Left forelimb (tissue), 1 donor: ENCODE data around the gene THAP4.
"Not testable (repeated sequence)": the region's sequence is repeated elsewhere in the genome, so short reads cannot be mapped to it uniquely, and the experiment has no call there.

ENCODE experiments used
- DNase-seq: peaks from one replicate; pipeline ENCODE4 v3.0.0-alpha.2; 2018; ENCODE audit warnings: low spot score

THAP4 gene

DNA sequence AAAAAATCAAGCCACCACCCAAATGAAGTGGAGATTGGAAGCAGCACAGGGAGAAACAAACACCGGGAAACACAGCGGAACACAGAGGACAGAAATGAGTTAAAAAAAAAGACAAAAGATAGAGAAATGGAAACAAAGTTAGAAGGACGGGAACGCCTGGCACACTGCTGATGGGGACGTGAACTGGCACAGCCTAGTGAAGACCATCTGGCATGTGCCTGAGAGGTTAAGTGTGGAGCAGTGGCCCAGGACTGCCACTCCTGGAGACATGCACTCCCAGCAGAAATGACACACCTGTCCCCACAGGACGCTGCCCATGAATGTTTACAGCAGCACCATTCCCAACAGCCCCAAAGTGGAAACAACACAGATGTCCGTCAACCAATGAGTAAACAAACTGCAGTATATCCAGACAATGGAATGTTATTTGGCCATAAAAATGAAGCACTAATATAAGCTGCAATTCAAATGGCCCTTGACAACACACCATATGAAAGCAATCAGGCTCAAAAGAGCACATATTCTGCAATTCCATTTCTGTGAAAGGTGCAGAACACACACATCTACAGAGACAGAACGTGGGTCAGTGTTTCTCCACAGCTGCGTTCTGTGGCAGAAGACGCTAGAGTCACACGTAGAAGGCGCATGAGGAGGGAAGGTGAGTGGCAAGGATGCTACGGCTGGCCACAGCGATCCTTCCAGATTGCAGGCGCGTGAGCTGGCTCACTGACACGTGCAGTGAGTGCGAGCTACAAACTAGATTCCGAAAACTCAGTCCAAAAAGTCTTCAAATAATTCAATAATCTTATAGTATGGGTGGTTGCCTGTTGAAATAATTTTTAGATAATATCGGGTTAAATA is 24.6 kb downstream of the THAP4 start:
- no peak for DNase-seq

DNA sequence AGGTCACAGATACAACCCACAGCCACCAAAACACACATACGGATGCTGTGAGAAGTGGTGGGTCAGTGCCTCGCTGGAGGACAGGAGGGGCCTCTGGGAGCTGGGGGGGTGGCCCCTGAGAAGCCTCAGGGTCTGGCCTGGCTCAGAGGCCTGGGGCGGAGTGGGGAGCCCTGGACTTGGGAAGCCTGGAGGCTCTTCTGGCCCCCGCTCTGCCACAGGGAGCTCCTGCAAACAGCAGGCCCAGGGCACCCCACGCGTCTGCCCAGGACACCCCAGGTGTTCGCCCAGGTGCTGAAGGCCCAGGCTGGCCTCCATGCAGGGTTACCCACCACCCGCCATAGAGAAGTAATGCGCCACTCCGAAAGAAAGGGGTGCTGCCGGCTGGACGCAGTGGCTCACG is 25.9 kb downstream of the THAP4 start:
- DNase-seq, result no peak

DNA sequence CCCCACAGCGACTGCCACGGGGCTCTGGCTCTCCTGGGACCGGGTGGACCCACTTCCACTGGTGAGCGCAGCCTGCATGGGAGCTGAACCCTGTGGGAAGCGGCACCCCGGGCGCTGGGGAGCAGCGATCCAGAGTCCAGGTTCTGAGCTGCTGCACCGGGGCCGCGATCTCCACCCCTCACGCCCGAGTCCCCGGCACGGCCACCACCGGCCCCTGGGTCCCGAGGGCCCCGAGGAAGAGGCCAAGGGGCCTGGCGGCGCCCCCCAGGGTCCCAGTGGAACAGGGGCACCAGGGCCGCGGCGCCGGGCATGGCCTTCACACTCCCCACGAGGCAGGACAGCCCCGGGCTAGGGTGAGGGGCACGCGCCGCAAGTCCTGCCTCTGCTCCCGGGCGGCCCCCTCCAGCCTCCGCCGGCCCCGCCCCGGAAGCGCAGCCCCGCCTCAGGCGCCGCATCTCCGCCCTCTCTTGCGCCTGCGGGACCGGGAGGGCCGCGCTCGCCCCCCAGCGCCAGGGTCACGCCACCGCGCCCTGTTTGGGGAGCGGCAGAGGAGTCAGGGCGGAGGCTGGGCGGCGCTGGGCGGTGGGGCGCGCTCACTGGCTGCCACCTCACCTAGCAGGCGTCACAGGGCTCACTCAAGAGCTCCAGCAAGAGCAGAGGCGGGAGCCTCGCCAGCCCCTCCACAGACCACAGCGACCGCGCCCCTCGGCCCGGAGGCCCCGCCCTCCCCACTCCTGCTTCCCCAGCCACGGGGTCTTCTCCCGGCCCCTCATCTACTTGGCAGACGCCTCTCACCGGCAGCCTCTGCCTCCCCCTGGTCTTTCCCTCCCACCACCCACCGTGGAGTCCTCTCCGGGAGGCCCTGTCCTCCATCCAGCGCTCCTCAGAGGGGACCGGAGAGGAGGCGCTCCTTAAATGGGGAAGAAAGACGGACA is 26.8 kb downstream of the THAP4 start:
- DNase-seq, result peak; percentile 83

DNA sequence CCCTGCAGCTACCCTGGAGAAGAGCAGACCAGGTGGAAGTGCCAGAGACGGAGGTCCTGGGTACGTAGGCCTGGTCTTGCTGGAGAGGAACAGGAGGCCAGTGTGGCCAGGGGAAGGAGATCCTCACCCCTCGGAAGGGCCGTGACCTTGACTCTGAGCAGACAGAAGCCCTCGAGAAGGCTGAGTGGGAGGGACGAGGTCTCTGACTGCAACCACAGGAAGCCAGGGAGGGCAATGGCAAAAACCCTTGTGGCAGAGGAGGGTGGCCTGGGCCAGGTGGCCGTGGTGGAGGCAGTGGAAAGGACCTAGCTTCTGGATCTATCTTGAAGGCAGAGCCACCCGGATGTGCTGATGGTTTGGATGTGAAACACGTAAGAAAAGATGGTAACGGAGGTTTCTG is 28.1 kb downstream of the THAP4 start:
- DNase-seq, result no peak

DNA sequence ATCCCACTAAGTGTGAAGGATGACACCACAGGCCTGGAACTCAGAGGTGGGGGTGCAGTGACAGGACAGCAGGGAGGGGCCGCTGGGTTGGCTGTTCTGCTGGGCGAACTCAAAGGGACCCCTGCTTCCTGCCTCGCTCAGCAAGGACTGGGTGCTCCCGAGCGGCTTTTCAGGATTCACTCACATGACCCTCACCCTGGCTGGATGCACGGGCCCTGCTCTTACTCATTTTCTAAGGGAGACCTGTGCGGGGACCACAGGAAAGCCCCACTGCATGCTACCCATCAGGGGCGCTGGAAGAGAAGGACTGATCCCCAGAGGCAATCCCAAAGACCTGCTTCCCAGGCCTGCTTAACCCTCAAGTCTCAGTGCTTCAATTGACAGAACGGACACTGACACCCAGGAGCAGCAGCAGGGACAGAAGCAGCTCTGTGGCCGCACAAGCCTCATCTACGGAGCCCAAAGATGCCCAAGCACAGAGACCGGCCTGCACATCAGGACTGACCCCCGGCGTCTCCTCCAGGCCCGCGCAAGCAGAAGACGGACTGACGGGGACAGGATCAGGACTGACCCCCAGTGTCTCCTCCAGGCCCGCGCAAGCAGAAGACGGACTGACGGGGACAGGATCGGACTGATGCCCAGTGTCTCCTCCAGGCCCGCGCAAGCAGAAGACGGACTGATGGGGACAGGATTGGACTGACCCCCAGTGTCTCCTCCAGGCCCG is 29.6 kb downstream of the THAP4 start:
- DNase-seq, result no peak

DNA sequence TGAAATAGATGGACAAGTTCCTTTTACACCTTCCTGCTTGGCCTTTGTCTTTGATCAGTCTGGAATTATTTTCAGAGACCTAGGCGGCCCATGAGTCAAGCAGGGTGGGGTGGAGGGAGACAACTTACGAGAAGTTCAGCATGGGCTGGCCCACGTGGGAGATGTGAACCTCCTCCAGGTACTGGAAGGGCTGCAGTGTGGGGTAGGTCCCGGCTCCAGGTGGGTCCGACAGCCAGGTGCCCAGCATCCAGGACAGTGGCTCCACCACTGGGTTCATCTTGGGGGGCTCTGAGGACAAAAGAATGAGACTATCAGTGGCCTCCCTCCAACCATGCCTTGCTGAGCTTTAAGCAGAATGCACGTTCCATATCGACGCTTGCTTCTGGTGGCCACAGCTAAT is 30.8 kb downstream of the THAP4 start:
- no peak for DNase-seq

DNA sequence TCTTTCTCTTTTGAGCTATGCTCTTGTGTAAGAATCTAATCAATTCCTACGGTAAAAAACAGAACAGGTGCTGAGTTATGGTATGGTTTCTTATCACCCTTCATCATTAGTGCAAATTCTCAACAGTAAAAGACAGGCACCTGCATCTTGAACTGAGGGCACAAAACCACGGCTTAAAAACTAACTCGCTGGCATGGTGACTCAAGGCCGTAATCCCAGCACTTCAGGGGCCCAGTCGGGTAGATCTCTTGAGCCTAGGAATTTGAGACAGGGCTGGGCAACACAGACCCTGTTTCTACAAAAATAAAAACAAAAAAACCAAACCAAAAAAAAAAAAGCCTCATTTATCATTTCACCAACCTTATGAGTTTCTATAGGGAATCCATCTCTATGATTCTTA is 33.3 kb downstream of the THAP4 start:
- DNase-seq, result no peak

DNA sequence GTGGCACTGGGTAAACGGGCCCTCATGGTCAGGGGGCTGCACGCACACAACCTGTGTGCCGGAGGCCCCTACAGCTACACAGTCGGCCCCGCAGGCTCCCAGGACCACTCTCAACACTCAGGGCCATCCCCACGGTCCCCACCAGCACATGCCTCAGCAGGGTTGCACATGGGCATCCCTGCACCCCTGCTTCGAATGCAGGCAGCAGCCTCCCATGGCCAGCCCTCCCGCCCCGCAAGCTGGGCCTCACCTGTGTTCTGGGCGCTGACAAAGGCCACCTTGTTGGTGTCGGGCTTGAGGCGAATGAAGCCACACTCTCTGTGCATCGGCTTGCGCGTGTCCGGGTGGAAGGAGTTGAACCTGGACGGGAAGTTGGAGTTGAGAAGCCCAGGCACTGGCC is 34.2 kb downstream of the THAP4 start:
- DNase-seq, result no peak

DNA sequence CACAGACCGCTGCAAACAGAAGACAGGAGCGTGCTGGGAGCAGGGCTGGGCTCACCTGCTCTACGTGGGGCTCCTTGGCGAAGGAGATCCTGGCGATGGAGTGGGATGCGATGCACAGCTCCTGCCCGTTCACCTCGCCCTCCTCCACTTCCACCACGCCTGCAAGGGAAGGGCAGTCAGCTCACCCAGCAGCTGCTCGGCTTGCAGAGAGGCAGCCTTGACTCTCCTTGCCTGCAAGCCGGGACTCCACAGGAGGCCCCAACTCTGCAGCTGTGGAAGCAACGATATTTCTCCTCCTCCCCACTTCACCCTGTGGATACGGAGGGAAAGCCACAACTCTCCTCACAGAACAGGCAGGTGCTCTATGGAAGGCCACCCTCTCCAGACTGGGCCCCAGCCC is 35.1 kb downstream of the THAP4 start:
- no peak for DNase-seq

DNA sequence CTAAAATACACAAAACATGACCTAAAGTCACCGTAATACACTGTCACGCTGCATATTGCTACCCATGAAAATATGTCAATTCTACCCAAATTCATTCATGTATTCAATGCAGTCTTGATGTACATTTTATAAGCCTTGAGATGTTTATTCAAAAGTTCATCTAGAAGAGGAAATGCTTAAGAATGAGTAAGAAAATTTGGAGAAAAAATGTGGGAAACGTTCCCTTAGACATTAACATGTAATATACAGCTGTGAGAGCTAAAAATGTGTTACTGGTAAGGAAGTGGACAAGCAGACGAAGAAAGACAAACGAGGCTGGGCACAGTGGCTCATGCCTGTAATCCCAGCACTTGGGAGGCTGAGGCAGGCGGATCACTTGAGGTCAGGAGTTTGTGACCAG is 37.3 kb downstream of the THAP4 start:
- no peak for DNase-seq

DNA sequence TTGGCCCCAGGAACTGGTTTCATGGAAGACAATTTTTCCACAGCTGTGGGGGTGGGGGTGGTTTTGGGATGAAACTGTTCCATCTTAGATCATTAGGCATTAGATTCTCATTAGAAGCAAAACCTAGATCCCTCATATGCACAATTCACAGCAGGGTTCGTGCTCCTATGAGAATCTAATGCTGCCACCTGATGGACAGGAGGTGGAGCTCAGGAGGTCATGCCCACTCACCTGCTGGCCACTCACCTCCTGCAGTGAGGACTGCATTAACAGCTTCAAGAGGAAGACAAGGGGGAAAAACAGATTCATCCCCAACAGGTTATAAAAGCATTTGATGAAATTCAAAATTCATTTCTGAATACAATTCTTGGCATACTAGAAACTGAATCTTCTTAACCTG is 38.5 kb downstream of the THAP4 start:
- DNase-seq, result no peak

DNA sequence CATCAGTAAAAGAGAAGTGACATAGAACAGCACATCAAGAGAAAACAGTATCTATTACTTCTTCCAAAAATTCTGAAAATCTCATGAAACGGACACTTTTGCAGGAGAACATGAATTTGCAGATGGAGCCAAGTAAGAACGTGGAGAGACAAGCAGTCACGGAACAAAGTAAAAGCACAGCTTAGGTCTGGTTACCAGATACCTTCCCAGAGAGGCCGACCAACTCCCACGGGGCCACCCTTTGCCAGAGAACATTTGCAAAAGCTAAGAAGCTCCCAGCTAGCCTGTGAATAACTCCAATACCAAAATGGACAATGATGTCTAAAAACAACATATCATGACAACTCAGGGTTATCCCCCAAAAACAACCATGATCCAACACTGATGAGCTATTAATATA is 38.9 kb downstream of the THAP4 start:
- no peak for DNase-seq

DNA sequence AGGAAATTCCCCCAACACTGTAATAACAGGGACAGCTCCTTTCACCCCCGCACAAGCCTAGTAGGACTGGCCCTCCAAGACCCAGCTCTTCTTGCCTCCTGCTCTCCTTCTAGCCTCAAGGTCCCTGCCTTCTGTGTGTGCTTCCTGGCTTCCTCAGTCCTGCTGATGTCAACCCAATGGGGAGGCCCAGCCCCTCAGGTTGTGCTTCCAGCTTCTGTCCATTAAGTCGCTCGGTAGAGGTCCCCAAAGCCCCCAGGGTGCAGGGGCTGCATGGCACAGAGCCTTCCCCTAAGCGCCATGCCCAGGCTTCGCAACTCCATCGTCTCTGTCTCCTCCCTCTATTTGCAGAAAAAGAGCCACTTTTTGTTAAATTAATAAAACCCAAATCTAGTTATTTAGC is 39.4 kb downstream of the THAP4 start:
- no peak for DNase-seq

DNA sequence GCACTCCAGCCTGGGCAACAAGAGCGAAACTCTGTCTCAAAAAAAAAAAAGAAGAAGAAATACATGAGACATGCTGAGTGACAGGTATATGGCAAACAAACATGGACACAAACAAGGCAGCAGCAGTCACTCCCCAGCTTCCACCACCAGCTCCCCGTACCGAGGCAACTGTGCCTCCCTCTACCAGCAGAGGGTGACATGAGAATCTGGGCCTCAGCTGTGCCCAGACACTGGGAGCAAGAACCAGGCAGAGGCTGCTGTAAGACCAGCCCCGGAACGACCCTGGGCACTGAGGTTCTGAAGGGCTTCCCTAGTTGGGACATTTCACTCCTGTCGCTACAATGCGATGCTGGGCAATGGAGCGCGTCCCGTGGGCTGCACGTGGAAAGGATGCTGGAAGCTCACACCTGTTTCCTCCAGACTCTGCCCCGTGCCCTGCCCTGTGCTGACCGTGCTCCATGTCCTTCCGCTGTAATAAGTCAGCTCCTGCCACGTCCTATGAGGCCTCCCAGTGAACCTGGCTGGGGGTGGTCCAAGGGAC is 41.3 kb downstream of the THAP4 start:
- no peak for DNase-seq

DNA sequence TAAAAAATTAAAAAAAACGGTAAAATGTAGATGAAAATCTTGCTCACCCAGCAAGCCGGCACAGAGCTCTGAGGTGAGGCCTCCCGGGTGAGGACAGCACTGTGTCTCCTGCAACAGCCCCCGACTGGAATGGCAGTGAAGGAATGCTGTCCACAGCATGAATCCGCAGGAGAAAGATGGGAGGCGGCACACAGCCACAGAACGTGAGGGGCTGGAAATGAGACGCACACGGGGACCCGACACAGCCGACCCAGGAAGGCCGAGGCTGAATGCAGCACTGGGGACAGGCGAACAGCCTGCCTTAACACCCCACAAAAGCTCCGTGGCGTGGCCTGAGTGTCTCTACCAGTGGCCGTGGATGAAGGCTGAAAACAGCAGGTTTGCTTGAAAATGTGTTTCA is 43.7 kb downstream of the THAP4 start:
- DNase-seq, result no peak

DNA sequence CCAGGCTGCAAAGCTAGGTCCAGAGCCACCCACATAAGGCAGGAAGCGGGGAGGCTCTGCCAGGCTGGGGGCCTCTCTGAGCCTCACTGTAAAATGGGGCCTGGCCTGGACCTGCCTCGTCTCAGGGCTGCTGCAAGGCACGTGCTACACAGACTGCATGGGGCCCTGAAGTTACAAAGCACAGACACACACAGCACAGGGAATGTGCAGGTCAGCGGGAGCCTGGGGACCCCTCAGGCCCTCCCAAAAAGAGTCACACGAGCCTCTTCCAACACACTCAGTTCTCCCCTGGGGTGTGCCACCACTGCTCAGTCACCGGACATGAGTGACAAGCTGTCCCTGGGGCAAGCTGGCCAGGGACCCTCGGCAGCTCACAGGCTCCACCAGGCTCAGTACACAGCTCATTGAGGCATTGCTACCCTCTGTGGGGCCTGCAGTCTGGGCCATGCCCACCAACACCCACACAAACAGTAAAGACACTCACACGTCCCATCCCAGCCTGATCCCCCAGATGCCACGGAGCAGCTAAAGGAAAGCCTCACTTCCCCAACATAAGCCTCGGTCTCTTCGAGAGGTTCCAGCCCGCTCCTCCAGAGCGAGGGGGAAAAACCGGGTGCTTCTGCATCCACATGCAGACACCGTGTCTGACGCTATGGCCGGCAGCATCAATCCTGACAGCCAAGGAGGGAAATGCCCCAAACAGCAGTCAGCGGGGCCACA is 44.7 kb downstream of the THAP4 start:
- no peak for DNase-seq

DNA sequence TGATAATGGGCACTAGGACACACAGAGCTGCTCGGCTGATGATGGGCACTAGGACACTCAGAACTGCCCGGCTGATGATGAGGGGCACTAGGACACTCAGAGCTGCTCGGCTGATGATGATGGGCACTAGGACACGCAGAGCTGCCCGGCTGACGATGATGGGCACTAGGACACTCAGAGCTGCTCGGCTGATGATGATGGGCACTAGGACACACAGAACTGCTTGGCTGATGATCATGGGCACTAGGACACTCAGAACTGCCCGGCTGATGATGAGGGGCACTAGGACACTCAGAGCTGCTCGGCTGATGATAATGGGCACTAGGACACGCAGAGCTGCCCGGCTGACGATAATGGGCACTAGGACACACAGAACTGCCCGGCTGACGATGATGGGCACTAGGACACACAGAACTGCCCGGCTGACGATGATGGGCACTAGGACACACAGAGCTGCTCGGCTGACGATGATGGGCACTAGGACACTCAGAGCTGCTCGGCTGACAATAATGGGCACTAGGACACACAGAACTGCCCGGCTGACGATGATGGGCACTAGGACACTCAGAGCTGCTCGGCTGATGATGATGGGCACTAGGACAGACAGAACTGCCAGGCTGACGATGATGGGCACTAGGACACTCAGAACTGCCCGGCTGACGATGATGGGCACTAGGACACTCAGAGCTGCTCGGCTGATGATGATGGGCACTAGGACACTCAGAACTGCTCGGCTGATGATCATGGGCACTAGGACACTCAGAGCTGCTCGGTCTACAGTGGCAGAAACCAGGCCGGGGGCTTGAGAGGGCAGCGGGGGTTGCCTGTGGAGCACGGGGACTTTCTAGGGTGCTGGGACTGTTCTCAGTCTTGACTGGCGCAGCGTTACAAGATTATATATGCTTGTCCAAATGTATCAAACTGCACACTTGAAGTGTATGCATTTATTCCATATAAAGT is 46.2 kb downstream of the THAP4 start:
- DNase-seq, result not testable (repeated sequence)

DNA sequence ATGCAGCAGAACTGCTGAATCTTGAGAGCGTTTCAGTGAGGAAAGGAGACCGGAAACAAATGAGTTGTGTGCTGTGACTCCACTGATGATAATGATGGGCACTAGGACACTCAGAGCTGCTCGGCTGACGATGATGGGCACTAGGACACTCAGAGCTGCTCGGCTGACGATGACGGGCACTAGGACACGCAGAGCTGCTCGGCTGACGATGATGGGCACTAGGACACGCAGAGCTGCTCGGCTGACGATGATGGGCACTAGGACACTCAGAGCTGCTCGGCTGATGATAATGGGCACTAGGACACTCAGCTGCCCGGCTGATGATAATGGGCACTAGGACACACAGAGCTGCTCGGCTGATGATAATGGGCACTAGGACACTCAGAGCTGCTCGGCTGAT is 47.1 kb downstream of the THAP4 start:
- not testable (repeated sequence) for DNase-seq

DNA sequence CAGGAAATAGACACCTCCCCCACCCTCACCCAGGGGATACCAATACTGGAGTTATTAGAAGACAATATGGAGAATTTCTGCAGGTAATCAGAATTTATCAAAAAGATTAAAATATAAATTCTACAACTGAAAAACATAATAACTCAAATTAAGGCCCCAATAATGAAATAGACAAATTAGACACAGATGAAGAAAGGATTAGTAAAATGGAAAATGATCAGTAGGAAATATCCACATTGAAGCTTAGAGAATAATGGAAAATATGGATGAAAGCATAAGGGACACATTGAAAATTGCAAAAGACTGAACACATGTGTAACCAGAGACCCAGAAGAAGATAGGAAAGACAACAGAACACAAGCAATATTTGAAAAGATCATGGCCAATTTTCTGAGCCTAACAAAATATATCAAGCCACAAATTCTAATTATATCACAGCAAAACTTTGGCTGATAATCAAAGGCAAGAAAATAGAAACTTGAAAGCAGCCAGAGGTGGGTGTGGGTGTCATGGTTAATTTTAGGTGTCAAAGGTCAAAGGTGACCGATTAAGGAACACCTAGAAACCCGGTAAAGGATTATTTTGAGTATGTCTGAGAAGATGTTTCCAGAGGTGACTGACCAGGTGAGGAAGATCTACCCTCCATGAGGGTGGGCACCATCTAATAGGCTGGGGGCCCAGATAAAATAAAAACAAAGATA is 50.2 kb downstream of the THAP4 start:
- DNase-seq, result no peak

DNA sequence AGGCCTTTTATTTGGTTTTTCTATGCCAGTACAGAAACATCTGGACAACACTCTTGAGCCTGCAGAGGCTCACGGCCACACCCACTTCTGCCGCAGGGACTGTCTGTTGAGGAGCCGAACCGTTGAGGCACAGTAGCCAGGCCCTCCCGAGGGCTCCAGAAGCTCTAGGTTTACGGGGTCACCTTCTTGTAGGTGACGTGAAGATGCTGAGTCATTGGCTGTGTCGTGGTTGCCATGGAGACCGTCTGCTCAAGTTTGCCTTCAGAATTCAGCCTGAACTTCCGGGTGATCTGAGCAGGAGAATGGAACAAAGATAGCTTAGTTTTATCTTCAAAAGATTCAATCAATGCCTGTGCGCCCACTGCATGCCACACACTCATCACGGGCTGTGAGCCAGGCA is 52.5 kb downstream of the THAP4 start:
- no peak for DNase-seq
